Peyer's patch (tissue), 4 donors: Measurements from ENCODE around the gene IMMT. TPM values are rescaled to one million over a fixed set of nuclear protein-coding genes. Genes with fewer than 3 reads are reported as not detected.
A peak's percentile ranks its signal among the peaks of the same experiment; 100 is the strongest.
"Not testable (repeated sequence)": the region's sequence is repeated elsewhere in the genome, so short reads cannot be mapped to it uniquely, and the experiment has no call there.

ENCODE experiments used
- DNase-seq, 3 donors: peaks; one replicate each; pipeline ENCODE4 v3.0.0-alpha.2; 2017 to 2019
- H3K27ac ChIP-seq, 4 donors: fragments of 200-600 bp; sonication (generic); one replicate each; pipeline ENCODE4 v1.5.1; 2016 to 2019
- H3K27me3 ChIP-seq, 2 donors: fragments of 200-600 bp; sonication (generic); one replicate each; pipeline ENCODE4 v1.5.1; 2019
- H3K36me3 ChIP-seq, 3 donors: fragments of 200-600 bp; sonication (generic); one replicate each; pipeline ENCODE4 v1.5.1; 2016 to 2019
- H3K4me1 ChIP-seq, 4 donors: fragments of 200-600 bp; sonication (generic); one replicate each; pipeline ENCODE4 v1.5.1; 2016 to 2019
- H3K4me3 ChIP-seq, 4 donors: fragments of 200-600 bp; sonication (generic); 1 replicate in 3 of 4; 2 replicates in 1 of 4; pipeline ENCODE4 v1.5.1; 2016 to 2019; ENCODE audit warnings: mild to moderate bottlenecking in 1 of 4
- H3K9me3 ChIP-seq, 4 donors: fragments of 200-600 bp; sonication (generic); one replicate each; pipeline ENCODE4 v1.5.1; 2016 to 2019; ENCODE audit warnings: mild to moderate bottlenecking in 1 of 4
- CTCF ChIP-seq, 6 experiments: fragments of 450-650 bp in 4 of 6; fragments of 200-600 bp in 2 of 6; sonication (generic) in 1 of 6; IDR thresholded peaks; one replicate each; pipeline ENCODE4 v1.5.1; 2017 to 2019; ENCODE audit warnings: antibody characterized with exemption in 6 of 6, mild to moderate bottlenecking in 3 of 6, moderate library complexity in 1 of 6
- POLR2A ChIP-seq, 2 donors: fragments of 450-650 bp; IDR thresholded peaks; one replicate each; pipeline ENCODE4 v1.5.1; 2017; ENCODE audit warnings: antibody characterized with exemption in 2 of 2, mild to moderate bottlenecking in 2 of 2, moderate library complexity in 2 of 2
- total RNA-seq, 4 donors: library from RNA; depleted of rRNA; stranded (reverse); fragments of >200 nt; gene quantifications; one replicate each; pipeline ENCODE4 v1.1.0, GENCODE V29; 2016

The IMMT gene
- total RNA-seq, 4 donors from 2014 or later = 53.8 to 126 (median 67.6) TPM

DNA sequence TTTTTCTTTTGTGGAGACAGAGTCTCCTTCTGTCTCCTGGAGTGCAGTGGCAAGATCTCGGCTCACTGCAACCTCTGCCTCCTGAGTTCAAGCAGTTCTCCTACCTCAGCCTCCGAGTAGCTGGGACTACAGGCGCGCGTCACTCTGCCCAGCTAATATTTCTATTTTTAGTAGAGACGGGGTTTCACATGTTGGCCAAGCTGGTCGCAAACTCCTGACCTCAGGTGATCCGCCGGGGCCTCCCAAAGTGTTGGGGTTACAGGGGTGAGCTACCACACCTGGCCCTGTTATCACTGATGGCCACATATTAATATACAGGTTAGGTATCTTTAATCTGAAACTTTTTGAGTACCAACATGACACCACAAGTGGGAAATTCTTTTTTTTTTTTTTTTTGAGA is 7.4 kb upstream of the IMMT start:
- Histone ChIP-seq H3K9me3 (no peaks in the 10 kb centered on the region), H3K36me3 (peaks cover 0 to 21% (median 0%) of the 10 kb centered on the region in 3 donors), H3K4me3 (no peak overlapping the region), H3K27me3 (no peaks in the 10 kb centered on the region), H3K4me1 (peaks cover 0 to 13% (median 2%) of the 10 kb centered on the region in 4 donors), H3K27ac (no peak overlapping the region)
- no peak for DNase-seq
- TF ChIP-seq POLR2A (IDR thresholded peaks at IDR 0.05) = no peak
- no peak for TF ChIP-seq CTCF (IDR thresholded peaks at IDR 0.05)

- H3K4me3 ChIP-seq = no peak overlapping the region
- no peaks in the 10 kb centered on the region for H3K9me3 ChIP-seq
- TF ChIP-seq CTCF (IDR thresholded peaks at IDR 0.05) (no peak), POLR2A (IDR thresholded peaks at IDR 0.05) (no peak)
- DNase-seq = no peak
- H3K27me3 ChIP-seq = no peaks in the 10 kb centered on the region
- peaks cover 0 to 13% (median 2%) of the 10 kb centered on the region in 4 donors for H3K4me1 ChIP-seq
- H3K27ac ChIP-seq = no peak overlapping the region
- H3K36me3 ChIP-seq = peaks cover 0 to 17% (median 0%) of the 10 kb centered on the region in 3 donors
Measured at GRCh38 chr2:86202336-86202692, 7.1 kb upstream of the IMMT start.

DNA sequence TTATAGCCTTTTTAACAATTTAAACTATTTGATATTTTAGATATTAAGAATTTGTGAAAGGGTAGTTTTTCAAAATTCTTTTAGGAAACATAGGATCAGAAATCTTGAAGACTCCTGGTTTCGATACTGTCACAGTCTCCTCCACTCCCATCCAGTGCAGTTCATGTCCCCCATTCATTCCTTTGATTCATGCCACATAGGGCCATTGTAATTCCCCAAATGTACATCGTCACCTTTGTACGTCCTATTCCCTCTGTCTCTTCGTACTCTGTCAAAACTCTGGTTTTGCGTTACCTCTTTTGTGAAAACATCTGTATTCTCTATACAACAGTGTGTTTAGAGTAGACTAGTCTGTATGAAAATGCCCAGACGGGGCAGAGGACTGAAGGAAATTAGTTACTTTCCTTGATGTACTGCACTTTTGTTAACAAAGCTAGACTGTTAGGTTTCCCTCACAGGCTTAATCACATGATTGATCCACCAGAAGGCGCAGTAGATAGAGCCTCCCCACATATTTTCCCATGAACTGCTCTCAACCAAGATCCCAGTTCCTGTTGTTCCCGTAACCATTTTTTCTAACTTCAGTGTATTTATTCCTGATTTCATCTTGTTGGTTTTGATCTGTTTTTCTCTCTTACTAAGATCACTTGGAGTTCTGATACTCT is 6.5 kb upstream of the IMMT start:
- H3K4me3 ChIP-seq = no peak overlapping the region
- DNase-seq = no peak
- H3K27ac ChIP-seq = no peak overlapping the region
- peaks cover 0 to 13% (median 2%) of the 10 kb centered on the region in 4 donors for H3K4me1 ChIP-seq
- peaks cover 0 to 12% (median 0%) of the 10 kb centered on the region in 3 donors for H3K36me3 ChIP-seq
- TF ChIP-seq POLR2A (IDR thresholded peaks at IDR 0.05) = no peak
- no peak for TF ChIP-seq CTCF (IDR thresholded peaks at IDR 0.05)
- no peaks in the 10 kb centered on the region for H3K9me3 ChIP-seq
- H3K27me3 ChIP-seq = no peaks in the 10 kb centered on the region

- H3K27me3 ChIP-seq, H3K27ac ChIP-seq: not testable (repeated sequence)
- H3K4me3 ChIP-seq = peak overlapping the region in 1 of 4 donors; percentile 72
Measured at GRCh38 chr2:86200564-86200963, 5.3 kb upstream of the IMMT start.

GRCh38 chr2:86199834-86200177 is 4.5 kb upstream of the IMMT start:
- no peak for DNase-seq

More at GRCh38 chr2:86200564-86200963, 5.3 kb upstream of the IMMT start:
- not testable (repeated sequence) for DNase-seq, H3K36me3 ChIP-seq, H3K9me3 ChIP-seq
- peaks cover 0 to 19% (median 2%) of the 10 kb centered on the region in 4 donors for H3K4me1 ChIP-seq

More at GRCh38 chr2:86199834-86200177, 4.5 kb upstream of the IMMT start:
- peak overlapping the region; percentile 57 to 75 (median 70) for H3K4me3 ChIP-seq
- no peaks in the 10 kb centered on the region for H3K9me3 ChIP-seq
- TF ChIP-seq CTCF (IDR thresholded peaks at IDR 0.05) = no peak
- no peak for TF ChIP-seq POLR2A (IDR thresholded peaks at IDR 0.05)
- H3K4me1 ChIP-seq = peaks cover 0 to 19% (median 2%) of the 10 kb centered on the region in 4 donors
- no peaks in the 10 kb centered on the region for H3K36me3 ChIP-seq
- peak overlapping the region; percentile 66 to 80 (median 73) for H3K27ac ChIP-seq
- H3K27me3 ChIP-seq = no peaks in the 10 kb centered on the region
